Sigmoid colon (tissue), 3 donors: ENCODE data around the gene CLCN4.

Experiments
- POLR2A ChIP-seq, 2 donors: fragments of 450-650 bp; IDR thresholded peaks; one replicate each; pipeline ENCODE4 v1.6.1; 2016; ENCODE audit warnings: antibody characterized with exemption in 2 of 2, mild to moderate bottlenecking in 2 of 2, moderate library complexity in 2 of 2
- TF ChIP-seq, protein P1 (sequence below), 4 experiments: fragments of 450-650 bp in 3 of 4; fragments of 200-600 bp in 1 of 4; IDR thresholded peaks; one replicate each; pipeline ENCODE4 v1.5.1; 2016 to 2019; ENCODE audit warnings: antibody characterized with exemption in 4 of 4, mild to moderate bottlenecking in 3 of 4, moderate library complexity in 2 of 4

DNA sequence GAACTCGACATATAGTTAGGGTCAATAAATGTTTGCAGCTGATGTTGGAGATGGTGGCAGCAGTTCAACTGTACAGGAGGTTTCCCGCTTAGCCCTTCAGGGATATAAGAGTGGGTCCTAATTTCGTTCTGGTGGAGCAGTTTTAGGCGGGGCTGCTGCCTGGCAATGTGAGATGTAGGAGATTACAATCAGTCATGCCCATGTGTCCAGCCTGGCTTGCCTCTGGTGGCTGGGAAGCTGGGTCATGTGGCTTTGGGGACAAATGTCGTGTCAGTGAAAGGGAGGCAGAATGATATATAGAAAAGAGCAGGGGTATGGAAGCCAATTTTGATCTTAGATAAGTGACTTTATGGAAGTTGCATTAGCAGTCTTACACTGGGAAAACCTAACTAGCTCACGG, 129.4 kb downstream of the CLCN4 start:
- TF ChIP-seq, protein P1, sequence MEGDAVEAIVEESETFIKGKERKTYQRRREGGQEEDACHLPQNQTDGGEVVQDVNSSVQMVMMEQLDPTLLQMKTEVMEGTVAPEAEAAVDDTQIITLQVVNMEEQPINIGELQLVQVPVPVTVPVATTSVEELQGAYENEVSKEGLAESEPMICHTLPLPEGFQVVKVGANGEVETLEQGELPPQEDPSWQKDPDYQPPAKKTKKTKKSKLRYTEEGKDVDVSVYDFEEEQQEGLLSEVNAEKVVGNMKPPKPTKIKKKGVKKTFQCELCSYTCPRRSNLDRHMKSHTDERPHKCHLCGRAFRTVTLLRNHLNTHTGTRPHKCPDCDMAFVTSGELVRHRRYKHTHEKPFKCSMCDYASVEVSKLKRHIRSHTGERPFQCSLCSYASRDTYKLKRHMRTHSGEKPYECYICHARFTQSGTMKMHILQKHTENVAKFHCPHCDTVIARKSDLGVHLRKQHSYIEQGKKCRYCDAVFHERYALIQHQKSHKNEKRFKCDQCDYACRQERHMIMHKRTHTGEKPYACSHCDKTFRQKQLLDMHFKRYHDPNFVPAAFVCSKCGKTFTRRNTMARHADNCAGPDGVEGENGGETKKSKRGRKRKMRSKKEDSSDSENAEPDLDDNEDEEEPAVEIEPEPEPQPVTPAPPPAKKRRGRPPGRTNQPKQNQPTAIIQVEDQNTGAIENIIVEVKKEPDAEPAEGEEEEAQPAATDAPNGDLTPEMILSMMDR (IDR thresholded peaks at IDR 0.05) = no peak
- no peak for TF ChIP-seq POLR2A (IDR thresholded peaks at IDR 0.05)
